HG03066 (cell line): ENCODE measurements around the gene KIF22.
"Not testable (repeated sequence)": the region's sequence is repeated elsewhere in the genome, so short reads cannot be mapped to it uniquely, and the experiment has no call there.

Source experiments
- ATAC-seq: cut with Tn5 transposase; IDR thresholded peaks from one replicate; pipeline ENCODE4 v1.9.1; 2021; ENCODE audit warnings: low read depth; ENCODE audit not compliant: unreplicated experiment

Gene KIF22

DNA sequence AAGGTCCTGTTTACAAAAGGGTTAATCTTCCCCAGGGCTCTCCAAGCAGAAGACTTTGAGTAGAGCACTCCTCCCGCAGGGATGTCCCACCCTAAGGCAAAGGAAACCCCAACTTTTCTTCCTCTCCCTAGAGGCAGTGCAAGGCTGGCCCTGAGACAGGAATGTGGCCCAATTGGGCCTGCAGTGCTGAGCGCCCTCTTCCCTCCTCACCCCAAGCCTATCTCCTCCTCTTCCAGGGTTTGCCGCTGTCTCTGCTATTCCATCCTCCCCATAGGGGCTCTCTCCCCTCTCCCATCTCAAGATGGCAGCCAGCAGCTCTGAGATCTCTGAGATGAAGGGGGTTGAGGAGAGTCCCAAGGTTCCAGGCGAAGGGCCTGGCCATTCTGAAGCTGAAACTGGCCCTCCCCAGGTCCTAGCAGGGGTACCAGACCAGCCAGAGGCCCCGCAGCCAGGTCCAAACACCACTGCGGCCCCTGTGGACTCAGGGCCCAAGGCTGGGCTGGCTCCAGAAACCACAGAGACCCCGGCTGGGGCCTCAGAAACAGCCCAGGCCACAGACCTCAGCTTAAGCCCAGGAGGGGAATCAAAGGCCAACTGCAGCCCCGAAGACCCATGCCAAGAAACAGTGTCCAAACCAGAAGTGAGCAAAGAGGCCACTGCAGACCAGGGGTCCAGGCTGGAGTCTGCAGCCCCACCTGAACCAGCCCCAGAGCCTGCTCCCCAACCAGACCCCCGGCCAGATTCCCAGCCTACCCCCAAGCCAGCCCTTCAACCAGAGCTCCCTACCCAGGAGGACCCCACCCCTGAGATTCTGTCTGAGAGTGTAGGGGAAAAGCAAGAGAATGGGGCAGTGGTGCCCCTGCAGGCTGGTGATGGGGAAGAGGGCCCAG, 22.4 kb downstream of the KIF22 start:
- ATAC-seq, result no peak

DNA sequence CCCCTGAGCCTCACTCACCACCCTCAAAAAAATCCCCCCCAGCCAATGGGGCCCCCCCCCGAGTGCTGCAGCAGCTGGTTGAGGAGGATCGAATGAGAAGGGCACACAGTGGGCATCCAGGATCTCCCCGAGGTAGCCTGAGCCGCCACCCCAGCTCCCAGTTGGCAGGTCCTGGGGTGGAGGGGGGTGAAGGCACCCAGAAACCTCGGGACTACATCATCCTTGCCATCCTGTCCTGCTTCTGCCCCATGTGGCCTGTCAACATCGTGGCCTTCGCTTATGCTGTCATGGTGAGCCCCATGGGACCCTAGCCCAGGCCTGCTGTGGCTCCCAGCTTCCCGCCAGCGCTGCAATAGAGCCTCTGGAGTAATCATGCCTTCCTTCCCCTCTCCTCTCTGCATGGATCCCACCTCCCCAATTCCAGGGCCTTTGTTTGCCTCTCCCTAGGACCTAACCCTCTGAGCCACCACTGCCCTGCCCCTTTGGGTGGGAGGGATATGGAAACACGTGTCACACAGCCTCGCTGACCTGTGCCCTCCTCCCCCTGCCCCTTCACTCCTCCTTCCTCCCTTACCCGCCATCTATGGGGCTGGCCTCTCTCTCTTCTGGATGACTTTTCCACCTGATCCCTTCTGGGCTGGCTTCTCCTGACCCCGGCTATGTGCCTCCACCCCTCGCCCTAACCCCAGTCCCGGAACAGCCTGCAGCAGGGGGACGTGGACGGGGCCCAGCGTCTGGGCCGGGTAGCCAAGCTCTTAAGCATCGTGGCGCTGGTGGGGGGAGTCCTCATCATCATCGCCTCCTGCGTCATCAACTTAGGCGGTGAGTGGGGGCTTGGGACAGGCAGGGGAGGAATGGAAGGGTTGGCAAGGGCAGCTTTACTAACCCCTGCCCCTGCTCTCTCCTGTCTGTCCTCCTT, 23.4 kb downstream of the KIF22 start:
- no peak for ATAC-seq

DNA sequence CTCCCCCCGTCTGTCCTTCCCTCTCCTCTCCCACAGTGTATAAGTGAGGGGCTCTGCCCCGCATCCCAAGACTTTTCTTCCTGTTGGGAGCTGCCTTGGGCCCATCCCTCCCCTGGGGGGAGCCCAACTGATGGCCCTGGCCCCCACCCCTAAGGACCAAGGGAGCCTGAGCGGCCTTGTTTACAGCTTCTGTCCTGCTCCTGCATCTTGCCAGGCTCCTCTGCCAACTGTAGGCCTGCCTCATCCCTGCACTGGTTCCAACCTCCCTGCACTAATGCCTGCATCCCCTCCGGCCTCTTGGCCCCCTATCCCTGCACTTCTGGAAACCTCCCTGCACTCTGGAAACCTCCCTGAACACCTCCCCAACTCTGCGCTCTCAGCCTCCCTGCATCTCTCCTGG, 24.0 kb downstream of the KIF22 start:
- no peak for ATAC-seq

DNA sequence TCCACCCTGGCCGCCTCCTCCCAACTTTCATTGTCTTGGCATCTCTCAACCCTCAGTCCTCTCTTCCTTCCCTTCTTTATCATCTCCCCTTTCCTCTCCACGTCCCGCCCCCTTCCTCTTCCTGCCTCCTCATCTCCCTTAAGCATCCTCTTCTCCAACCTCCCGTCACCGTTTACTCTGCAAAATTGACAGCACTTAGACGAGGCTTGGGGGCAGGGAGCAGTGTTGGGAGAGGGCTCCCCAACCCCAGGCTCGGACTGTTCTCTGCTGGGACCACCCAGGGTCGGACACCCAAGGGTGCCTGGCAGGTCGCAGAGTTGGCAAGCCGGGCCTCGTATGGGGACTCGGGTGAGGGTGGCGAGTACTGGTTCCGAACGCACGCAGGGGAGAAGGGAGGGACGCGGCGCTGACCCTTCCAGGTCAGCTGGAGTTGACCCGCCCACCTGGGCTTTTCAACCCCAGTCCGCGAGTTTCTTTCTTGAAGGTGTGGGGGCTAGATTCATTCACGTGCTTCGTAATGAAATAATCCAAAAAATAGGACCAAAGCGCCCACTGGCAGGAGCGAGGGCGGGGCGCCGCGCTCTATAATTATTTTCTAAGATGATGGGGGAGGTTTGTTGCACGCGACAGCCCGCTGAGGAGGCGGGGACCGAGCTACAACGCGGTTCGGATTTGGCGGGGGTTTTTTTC, 24.6 kb downstream of the KIF22 start:
- no peak for ATAC-seq

DNA sequence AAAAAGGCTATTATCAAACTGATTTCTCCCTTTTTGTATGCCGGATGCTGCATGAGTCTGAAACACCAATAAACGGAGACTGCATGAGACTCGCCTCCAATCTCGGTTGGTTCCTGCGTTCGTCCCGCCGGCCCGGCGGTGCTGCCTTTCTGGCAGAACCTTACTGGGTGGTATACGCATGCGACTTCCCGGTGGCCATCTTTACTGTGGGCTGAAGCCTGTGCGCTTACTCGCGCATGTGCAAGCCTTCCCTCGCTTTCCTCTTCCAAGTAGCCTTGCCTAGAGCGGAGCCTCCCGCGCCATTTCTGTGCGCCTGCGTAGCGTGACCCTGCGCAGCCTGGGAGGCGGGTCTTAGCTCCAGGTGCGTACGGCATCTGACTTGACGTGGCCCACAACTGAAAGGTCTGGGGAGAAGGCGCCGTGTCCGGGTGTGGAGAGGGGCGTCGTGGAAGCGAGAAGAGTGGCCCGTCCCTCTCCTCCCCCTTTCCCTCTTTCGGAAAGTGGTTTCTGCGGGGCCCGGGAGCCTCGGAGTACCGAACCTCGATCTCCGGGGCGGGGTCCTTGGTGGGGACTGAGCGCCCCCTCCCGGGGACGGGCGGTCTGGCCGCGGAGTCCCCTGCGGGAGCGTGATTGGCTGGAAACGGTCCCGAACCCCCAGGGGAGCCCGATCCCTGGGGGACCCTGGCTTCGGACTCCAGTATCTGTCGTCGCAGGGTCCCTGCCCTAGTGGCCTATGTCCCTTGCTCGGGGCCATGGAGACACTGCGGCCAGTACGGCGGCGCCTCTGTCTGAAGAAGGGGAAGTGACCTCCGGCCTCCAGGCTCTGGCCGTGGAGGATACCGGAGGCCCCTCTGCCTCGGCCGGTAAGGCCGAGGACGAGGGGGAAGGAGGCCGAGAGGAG, 25.5 kb downstream of the KIF22 start, which contains the start of gene PAGR1:
PAGR1 (plus strand) TSS at position 360 of the 901 bp plus-strand sequence; CDS start at position 734, 374 bp downstream.
- ATAC-seq, result peak; percentile 51

DNA sequence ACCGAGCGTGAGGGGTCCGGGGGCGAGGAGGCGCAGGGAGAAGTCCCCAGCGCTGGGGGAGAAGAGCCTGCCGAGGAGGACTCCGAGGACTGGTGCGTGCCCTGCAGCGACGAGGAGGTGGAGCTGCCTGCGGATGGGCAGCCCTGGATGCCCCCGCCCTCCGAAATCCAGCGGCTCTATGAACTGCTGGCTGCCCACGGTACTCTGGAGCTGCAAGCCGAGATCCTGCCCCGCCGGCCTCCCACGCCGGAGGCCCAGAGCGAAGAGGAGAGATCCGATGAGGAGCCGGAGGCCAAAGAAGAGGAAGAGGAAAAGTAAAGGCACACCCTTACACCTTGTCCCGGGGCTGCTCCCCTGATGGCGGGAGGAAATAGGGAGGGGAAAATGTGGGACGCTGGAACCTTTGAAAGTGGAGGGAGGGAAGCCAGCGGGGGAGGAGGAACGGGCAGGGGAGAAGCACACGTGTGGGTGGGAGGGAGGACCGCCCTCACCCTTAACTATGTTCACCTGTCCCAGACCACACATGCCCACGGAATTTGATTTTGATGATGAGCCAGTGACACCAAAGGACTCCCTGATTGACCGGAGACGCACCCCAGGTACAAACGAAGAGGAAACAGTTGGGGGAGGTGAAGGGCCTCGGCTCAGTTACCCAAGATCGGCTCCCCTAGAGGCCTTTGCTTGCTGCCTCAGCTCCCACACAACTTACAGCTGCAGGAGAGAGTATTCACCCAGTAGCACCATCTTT, 26.3 kb downstream of the KIF22 start:
- no peak for ATAC-seq

DNA sequence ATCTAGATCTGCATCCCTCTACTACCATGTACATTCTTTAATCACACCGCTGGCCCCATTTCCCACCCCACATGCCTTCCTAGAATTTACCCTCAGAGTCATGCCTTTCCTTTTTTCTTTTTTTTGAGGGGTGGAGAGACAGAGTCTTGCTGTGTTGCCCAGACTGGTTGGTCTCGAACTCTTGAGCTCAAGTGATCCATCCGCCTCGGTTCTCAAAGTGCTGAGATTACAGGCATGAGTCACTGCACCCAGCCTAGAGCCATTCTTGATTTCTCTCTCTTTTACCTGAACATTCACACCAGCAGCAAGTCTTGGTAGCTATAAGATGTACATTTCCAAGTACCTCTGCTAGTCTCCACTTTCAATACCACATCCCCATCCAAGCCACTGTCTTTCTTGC, 27.5 kb downstream of the KIF22 start:
- no peak for ATAC-seq

DNA sequence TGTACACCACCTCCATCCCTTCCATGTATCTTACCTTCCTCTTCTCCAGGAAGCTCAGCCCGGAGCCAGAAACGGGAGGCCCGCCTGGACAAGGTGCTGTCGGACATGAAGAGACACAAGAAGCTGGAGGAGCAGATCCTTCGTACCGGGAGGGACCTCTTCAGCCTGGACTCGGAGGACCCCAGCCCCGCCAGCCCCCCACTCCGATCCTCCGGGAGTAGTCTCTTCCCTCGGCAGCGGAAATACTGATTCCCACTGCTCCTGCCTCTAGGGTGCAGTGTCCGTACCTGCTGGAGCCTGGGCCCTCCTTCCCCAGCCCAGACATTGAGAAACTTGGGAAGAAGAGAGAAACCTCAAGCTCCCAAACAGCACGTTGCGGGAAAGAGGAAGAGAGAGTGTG, 29.0 kb downstream of the KIF22 start:
- ATAC-seq, result no peak

DNA sequence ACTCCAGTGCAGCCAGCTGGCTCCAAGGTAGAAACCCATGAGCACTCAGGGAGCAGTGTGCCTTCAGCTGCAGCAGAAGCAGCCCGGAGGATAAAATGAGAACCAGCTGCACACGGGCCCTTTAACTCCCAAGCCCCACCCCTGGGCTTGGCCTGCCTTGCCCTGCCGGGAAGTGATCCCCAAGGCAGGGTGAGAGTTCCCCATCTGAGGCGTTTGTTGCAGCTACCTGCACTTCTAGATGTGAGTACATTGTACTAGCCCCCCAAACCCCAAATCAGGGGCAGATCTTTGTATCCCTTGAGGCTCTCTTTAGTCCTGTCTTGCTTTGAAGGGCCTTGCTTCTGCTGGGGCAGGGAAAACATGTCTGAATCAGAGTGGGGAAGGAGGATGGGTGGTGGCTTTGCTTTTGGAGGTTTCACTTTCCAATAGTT, 29.7 kb downstream of the KIF22 start, which contains the start of gene MVP:
MVP (plus strand) TSS at position 192 of the 431 bp plus-strand sequence. CDS start 10,088 bp downstream, outside the sequence.
- ATAC-seq, result no peak

DNA sequence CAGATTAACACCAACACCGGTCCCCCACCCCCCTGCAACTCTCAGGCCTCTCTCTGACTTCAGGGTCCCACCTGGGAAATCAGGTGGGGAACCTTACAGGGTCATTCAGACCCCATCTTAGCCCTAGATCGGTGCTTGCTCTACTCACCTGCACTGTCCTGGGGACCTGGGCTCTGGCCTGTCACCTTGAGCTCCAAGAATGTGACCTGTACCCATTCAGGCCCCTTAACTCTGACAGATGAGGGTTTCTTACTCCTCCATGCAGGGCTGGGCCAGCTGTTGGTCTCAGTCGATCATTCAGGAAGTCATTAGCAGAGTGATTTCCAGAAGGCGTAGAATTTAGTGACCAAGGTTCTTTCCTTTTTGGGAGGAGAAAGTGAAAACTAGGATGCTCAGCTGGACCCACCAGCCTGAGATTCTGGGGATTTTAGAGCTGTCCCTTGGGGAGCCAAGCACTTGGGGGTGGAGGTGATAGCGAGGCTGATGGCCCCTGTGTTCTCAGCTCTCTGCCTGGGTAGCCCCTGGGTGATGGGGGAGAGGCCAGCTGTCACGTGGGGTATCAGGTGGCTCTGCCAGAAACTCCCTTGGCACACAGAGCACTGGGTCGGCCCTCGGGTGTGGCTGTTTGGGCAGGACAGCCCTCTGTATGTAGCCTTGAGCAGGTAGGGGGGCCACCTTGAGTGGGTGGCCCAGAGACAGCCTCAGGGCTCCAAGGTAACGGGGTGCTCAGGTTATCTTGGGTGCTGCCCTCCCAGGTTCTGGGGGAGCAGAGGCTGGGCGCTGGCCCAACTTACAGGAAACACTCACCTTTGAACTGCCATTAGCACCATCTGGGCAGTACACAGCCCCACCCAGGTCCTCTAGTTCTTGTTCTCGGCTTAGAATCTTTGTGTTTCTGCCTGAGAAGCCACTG, 30.4 kb downstream of the KIF22 start:
- ATAC-seq, result peak; percentile 36

DNA sequence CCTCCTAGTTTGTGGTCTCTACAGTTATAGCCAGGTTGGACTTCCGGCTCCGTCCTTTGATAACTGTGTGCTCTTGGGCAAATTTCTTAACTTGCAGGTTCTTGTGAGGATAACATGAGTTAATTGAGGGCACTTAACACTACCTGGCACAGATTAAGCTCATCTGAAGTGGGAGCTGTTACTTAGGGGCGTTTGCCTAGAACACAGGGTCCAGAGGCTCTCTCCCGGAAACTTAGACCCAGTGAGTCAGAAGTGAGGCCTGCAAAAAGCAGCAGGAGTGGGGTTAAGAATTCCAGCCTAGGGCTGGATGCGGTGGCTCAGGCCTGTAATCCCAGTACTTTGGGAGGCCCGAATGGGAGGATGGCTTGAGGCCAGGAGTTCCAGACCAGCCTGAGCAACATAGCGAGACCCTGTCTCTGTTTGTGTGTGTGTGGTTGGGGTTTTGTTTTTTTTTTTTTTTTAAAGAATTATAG, 31.1 kb downstream of the KIF22 start:
- ATAC-seq, result no peak

DNA sequence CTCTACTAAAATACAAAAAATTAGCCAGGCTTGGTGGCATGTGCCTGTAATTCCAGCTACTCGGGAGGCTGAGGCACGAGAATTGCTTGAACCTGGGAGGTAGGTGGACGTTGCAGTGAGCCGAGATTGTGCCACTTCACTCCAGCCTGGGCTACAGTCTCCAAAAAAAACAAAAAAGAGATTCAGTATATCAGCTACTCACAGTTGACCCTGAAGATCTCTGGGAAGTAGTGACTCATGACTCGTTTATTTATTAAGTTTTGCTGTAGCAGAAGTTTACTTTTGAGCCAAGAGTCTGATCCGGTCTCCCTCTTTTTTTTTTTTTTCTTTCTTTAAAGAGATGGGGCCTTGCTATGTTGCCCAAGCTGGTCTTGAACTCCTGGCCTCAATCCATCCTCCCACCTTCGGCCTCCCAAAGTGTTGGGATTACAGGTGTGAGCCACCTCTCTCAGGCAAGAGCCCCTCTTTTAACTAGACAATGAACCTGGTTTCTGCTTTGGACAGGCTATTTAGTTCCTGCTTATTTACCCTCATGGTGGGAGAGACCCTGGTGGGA, 34.1 kb downstream of the KIF22 start:
- no peak for ATAC-seq

DNA sequence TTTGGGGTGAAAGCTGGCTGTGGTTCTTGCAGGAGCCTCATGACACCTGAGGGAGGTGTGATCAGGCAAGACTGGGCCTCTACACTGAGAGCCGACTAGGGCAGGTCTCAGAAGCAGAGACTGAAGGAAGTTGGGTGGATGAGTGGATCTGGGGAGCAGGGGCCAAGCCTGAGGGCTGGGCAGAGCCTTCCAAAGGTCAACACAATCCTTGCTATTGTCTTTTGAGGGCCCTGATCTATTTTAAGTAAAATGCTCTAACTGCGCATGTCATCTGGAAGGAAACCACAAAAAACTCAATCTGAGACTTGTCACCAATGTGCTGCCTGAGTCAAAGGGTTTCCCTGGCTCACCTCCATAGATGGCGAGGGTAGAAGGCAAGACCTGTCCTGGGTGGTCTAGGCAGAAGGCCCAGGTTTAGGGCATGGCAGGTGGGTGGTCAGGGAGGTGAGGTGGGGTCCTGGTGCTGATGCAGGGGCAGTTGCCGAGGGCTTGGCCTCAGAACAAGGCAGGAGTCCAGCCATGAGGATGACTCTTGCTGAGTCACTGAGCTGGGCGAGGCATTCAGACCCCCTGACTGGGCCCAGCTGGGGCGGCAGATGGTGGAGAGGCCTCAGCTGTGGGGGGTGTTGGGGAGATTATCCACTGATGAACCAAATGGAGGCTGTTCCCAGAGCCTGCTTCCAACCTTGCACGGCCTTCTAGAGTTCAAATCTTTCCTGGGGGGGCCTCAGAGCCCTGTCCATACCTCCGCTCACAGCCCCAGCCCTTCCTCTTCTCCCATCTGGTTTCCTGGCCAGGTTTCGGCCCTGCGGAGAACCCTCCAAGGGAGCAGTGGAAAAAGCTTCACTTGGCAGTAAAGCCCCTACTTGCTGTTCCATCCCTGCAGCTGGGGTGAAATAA, 34.8 kb downstream of the KIF22 start:
- no peak for ATAC-seq

DNA sequence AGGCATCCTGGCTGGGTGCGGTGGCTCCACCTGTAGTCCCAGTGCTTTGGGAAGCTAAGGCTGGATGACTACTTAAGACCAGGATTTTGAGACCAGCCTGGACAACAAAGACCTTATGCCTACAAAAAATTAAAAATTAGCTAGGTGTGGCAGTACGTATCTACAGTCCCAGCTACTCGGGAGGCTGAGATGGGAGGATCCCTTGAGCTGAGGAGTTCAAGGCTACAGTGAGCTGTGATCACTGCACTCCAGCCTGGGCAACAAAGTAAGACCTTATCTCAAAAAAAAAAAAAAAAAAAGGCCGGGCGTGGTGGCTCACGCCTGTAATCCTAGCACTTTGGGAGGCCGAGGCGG, 35.8 kb downstream of the KIF22 start:
- no peak for ATAC-seq

DNA sequence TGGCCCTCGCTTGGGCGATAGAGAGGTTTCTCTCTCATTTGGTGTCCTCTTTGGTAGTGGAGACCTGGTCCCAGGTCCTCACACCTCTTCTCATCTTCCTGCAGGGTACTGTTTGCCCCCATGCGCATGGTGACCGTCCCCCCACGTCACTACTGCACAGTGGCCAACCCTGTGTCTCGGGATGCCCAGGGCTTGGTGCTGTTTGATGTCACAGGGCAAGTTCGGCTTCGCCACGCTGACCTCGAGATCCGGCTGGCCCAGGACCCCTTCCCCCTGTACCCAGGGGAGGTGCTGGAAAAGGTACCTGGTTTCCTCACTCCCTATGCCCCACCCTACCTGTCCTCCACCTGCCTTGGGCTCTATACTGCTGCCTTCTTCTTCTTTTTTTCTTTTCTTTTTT, 40.2 kb downstream of the KIF22 start:
- no peak for ATAC-seq

DNA sequence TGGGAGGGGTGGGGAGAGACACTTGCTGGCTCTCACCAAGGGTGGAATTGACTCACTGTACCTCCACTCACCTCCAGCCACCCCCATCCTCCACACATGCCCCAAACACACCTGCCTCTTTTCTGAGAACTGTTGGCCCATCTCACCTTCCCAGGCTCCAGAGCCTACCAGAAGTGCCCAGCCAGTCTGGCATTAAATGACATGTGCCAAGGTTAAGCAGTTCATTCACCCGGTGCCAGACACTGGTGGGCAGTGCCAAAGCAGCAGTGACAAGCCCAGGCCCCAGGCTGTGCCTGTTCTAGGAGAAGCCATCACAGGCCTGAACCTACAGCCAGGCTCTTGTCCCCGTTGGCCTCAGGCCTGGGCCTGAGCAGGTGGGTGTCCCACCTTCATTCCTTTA, 40.9 kb downstream of the KIF22 start:
- no peak for ATAC-seq

DNA sequence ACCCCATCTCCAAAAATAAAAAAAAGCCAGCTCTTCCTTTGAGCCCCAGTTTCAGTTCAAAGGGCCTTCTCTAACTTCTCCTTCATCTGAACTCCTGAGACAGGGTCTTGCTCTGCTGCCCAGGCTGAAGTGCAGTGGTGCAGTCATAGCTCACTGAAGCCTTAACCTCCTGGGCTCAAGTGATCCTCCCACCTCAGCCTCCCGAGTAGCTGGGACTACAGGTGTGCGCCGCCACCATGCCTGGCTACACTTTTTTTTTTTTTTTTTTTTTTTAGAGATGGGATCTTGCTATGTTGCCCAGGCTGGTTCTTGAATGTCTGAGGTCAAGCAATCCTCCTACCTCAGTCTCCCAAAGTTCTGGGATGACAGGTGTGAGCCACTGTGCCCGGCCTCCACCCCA, 42.7 kb downstream of the KIF22 start:
- not testable (repeated sequence) for ATAC-seq
